HG03159 (cell line): Measurements from ENCODE around the gene DYNLL2.
"Not testable (repeated sequence)": the region's sequence is repeated elsewhere in the genome, so short reads cannot be mapped to it uniquely, and the experiment has no call there.

Experiments
- ATAC-seq: cut with Tn5 transposase; IDR thresholded peaks from one replicate; pipeline ENCODE4 v1.9.1; 2021; ENCODE audit warnings: mild to moderate bottlenecking, moderate library complexity; ENCODE audit not compliant: unreplicated experiment

DYNLL2 gene

DNA sequence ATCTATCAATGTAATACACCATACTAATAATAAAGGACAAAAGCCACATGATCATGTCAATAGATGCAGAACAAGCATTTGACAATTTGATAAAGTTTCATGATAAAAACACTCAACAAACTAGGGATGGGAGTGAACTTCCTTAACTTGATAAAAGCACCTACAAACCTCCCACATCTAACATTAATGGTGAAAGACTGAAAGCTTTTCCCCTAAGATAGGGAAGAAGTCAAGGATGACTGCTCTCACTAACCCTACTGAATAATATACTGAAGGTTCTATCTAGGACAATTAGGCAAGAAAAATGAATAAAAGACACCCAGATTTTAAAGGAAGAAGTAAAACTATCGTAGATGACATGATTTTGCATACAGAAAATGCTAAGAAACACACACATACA, 10.4 kb upstream of the DYNLL2 start:
- ATAC-seq, result no peak

DNA sequence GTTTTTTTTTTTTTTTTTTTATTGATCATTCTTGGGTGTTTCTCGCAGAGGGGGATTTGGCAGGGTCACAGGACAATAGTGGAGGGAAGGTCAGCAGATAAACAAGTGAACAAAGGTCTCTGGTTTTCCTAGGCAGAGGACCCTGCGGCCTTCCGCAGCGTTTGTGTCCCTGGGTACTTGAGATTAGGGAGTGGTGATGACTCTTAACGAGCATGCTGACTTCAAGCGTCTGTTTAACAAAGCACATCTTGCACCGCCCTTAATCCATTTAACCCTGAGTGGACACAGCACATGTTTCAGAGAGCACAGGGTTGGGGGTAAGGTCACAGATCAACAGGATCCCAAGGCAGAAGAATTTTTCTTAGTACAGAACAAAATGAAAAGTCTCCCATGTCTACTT, 10.0 kb upstream of the DYNLL2 start:
- not testable (repeated sequence) for ATAC-seq

DNA sequence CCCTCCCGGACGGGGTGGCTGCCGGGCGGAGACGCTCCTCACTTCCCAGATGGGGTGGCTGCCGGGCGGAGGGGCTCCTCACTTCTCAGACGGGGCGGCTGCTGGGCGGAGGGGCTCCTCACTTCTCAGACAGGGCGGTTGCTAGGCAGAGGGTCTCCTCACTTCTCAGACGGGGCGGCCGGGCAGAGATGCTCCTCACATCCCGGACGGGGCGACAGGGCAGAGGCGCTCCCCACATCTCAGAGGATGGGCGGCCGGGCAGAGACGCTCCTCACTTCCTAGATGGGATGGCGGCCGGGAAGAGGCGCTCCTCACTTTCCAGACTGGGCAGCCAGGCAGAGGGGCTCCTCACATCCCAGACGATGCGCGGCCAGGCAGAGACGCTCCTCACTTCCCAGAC, 8.8 kb upstream of the DYNLL2 start:
- ATAC-seq, result not testable (repeated sequence)

DNA sequence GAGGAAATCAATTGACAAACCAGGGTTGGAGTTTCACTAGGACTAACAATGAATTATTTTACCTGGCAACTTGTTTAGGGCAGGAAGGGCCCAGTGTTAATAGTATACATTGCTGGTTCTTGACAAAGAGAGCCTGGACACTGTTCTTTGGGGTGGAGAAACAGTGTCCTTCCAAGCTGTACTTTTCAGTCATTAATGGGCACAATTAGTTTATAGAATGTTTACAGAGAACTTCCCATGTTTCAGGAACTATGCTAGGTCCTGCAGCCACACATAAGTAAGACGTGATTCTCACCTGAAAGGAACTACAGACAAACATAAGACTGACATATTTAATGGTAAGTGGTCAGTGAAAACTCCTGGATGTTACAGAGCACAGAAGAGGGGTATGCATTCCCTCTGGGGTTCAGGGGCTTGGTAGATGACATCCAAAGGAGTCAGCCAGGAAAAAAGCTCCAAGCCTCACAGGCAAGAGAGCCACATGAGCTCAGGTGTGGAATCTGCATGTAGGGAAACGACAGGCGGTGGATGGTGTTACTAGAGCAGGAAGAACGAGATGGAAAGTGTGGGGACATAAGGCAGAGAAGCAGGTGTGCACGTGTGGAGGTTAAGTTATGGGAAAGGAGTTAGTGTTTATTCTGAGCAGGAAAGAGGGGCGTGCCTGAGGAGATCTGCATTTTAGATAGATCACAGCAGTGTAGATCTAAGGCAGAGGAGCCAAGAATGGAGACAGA, 3.8 kb upstream of the DYNLL2 start:
- no peak for ATAC-seq

DNA sequence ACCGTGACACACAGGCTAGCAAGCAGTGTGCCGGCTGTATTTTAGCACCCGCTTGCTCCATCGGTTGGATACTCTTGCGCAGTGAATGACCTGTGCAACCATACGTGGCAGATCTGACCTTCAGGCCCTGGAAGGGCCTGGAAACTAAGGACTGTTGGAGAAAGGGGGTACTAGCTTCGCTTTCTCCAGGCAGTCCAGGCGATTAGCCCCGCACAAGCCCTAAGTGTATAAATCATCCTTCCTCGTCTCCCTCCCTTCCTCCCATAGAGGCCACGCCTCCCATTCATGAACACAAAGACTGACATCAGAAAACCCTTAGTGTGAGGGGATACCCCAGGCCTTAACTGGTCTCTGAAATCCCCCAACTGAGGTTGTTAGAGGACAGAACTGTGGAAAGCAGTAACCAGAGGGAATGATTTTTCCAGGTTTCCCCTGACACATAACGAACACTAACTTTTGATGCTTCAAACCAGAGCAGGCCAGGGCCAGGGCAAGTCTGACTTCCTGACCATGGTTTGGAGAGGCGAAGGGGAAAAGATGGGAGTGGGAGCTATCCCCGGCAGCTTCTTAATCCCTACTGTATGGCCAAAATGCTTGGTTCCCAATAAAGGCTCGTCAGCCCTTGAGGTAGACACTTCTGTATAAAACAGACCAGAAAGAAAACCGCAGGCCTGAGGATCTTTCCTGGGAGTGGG, 1.4 kb upstream of the DYNLL2 start:
- ATAC-seq, result no peak

DNA sequence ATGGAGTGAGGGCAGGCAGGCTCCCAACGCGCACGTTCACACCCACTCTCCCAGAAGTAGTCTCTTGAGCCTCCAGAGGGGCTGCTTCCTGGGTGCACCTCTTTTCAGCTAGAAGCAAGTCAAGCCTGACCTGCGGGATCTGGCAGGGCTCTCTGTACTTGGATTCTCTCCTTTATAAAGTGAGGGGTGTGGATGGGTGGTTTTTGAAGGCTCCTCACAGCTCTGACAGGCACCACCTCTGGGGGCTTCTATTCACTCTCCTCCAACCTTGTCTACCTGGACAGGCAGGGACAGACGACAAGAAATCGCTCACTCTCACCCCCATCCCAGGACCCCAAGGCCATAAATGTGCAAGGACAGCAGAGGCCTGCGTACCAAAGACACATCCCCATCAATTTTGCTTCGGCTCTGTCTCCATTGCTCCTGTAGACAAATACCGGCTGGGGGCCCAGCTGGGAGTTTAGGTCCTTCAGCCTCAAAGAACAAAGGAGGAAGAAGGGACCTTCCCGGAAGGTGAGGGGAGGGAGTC, 814 bp upstream of the DYNLL2 start:
- no peak for ATAC-seq

DNA sequence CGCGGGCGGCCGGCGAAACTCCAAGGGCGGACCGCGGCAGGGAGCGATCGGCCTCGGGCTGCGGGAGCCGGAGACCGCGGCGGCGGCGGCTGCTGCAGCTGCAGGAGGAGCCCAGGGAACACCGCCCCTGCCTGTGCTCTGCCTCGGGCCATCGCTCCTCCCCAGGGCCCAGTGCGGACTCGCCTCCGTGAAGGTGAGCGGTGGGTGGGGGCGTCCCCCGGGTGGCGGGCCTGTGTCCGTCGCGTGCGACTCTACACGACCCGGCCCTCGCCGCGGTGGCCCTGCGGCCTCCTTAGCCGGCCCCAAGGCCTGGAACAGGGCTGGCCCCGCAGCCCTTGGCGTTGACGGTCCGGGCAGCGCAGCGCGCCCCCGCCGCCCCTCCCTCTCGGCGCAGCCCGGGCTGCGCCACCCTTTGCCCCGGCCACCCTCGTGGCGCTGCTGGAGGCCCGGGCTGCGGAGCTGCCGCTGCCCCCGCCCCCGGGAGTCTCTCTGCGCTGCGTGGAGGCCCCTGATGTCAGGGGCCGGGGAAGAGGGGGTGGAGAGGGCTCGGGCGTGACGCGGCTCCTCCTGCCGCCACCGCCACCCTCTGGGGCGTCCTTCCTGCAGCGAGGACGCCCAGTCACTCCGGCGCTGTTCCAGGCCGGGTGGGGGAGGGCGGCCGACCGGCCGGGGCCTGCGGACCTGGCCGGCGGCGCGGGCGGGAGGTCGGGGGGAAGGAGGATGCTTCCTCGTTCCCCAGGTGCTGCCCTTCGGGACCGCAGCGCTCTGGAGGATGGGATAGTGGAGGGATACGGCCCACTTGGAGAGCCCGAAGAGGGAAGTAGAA, 485 bp downstream of the DYNLL2 start:
- peak; percentile 39 for ATAC-seq

DNA sequence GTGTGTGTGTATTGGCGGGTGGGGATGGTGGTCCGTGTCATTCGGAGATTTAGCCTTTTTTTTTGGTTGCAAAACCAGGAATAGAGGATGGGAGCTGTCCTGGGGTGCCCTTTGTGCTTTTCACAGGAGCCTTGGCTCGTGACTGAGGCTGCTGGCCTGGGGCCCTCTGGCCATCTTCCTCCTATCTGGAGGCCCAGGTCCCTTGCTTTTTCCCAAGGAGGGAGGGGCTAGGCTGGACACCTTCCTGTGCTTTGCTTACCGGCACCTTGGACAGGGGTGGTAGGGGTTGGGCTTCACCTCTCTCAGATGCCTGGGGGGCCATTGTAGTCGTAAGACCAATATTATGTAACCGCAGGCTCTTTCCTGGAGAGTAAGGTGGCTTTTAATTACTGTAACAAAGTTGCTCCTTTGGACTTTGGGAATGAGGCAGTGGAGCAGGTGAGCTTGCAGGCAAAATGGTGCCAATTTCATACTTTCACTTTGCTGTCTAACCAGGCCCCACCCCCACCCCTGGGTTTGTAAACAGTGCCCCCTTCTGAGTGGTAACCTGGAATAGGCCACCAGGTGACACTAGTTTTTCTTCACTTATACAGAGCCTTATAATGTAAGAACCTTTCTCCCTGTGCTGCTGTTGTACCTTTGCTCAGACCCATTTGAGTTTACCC, 1.2 kb downstream of the DYNLL2 start:
- no peak for ATAC-seq

DNA sequence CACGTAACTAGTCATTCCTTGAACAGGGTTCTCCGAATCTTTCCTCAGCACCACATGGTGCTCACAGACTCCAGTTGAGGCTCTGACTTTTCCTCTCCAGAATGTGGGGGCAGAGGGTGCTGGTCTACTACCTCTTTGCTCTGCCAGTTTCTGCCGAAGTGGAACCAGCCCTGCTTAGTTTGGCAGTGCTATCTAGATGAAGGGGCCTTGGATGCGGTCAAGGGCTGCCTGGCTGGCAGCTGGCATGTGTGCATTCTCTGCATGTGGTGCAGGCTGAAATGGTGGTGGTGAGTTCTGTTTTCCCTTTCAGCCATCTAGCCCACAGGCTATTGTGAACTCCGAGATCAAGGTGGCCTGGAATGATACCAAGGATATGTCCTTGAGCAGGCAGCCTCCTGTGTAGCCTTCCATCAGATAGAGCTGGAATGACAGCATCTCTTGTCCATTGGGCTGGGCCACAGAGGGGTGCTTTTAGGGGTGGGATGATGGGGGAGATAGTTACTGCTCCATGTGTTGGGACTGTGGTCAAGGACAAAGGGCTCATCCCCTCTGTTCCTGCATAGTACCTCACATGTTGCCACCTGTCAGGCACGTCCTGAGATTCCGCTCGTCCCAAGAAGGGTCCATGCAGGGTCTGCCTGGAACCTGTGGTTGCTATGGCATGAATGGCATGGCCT, 2.0 kb downstream of the DYNLL2 start:
- ATAC-seq, result no peak

DNA sequence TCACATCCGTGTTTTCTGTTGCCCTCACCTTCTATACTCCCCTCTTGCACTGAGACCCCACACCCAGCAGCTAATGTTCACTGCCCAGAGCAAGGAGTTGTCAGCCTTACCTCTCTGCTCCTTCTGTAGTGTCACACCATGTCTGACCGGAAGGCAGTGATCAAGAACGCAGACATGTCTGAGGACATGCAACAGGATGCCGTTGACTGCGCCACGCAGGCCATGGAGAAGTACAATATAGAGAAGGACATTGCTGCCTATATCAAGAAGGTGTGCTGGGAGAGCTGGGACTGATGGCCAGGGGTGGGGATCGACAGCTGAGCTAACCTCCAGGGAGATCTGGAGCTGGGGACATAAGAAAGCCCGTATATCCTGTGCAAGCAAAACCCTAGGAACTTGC, 3.7 kb downstream of the DYNLL2 start:
- no peak for ATAC-seq

DNA sequence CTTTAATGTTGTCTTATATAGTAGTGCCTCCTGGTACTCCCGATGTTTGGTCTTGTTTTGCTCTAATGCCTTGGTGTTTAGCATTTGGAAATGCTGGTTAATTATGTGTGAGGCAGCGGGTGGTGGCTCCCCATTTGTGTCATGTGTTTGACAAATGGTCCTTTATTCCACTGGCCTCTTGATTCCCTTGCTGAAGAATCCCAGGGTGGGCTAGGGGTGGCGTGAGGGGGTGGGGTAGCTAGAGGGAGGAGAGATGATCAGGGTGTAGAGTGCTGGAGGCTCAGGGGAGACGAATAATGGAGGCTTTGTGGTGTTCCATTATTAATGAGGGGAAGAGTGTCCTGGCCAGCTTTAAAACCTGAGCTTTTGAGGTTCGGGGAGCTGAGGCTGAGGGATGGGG, 5.4 kb downstream of the DYNLL2 start:
- no peak for ATAC-seq

DNA sequence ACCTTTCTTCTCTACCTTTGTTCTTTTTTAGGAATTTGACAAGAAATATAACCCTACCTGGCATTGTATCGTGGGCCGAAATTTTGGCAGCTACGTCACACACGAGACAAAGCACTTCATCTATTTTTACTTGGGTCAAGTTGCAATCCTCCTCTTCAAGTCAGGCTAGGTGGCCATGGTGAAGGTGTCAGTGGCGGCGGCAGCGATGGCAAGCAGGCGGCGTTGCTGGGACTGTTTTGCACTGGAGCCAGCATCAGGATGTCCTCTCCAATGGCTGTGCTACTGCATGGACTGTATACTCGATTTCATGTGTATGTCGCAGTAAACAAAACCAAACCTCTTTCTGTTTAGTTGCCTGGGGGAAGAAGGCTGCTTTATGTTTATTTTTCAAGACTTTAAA, 5.9 kb downstream of the DYNLL2 start:
- ATAC-seq, result no peak

DNA sequence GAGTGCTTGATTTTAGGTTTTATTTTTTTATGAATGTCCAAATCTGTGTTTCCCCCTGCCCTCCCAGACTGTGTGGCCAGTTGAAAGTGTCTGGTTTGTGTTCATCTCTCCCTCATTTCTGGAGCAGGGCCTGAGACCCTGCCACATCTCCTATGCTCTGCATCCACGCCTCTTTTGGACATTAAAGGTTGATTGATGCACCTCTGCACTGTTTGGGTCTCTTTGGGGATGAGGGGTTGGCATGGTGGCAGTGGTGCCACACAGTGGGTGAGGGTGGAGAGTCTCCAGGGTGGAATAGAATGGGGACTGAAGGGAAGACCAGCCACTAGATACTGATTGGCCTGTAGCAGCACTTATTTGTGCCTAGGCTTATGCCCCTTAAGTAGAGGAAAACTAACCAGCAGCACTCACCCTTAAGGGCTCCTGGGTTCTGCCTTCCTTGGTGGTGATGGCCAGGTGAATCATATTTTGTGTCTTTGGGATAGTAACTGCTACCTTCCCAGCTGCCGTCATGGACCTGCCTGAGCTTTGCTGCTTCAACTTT, 7.9 kb downstream of the DYNLL2 start:
- ATAC-seq, result no peak

DNA sequence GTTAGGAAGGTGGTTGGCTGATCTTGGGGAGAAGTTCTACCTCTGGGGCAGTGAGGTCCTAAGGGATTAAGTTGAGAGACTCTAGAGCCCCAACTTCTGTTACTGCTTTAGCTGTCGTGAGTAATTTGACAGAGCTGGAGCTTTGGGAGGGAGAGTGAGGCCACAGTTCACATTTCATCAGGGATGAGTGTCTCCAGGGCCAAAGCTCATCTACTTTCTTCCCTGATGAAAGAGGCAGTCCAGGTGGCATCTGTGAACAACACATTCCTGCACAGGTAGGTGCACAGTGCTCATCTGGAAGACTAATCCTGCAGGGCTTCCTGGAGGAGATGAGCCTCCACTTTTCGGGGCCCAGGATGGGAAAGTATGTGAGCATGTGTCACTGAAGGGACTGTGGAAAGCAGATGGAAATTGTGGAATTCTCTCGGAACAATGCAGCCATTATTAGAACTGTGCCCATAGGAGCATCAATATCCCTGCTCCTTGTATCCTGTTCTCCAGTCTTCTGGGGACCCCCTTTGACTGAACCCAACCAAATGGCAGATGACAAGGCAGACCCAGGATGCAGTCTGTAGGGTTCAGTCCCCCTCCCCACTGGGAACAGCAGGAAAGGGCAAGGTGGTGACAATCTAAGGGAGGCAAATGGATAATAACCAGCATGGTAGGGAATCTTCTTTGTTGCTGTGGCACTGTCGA, 9.0 kb downstream of the DYNLL2 start:
- ATAC-seq, result no peak

DNA sequence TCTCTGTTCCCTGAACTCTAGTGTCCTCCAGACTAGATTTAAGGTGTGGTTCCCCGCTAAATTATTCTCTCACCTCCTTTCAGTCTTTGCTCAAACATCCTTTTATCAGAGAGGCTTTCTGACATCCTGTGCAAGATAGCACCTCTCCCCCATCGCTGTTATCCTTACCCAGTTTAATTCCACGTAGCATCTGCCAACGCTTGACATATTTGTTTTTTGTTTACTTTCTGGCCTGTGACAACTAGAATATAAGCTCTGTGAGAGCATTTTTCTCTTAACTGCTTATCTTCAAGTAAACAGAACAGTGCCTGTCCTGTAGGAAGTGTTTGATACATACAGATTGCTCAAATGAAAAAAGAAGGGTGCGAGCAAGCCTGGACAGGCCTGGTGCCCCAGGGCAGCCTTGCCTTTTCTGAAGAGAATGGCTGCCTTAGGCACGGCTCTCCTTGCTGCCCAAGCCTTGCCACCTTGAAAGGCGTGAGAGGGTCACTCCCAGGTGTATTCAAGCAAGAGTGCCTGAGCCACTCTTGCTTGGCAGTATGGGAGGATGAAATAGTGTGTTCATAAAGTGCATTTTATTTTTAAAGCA, 9.7 kb downstream of the DYNLL2 start:
- no peak for ATAC-seq

DNA sequence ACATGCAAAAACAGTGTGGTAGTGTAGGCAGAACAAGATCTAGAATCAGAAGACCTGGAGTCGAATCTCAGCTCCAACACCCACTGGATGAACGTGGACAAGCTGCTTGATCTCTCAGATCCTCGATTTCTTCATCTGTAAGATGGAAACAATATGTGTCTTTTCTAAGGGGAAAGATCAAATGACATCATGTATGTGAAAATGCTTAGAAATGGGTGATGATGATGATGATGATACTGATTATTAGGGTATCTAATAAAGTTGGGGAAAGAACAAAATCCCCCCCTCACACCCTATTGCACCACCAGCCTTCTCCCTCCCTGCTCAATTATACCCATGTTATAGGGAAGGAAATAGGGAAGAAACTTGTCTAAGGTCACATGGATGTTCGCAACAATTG, 10.9 kb downstream of the DYNLL2 start:
- ATAC-seq, result no peak

DNA sequence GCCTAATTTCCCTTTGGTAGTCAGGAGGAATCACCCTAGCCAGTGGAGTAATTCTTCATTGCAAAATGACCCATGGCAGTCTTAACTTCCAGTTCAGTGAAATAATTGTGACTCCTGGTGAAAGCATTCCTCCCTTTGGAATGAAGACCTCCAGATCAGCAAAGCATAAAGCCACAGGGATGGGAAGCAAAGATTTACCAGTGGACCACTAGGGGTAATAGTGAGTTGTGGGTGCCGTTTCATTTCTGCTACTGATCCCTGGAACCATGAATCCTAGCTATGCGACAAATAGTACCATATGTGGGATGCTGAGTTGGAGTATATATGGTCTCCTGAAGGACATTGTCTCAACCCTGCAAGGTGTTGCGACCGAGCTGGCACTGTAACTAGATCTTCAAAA, 13.7 kb downstream of the DYNLL2 start:
- no peak for ATAC-seq

DNA sequence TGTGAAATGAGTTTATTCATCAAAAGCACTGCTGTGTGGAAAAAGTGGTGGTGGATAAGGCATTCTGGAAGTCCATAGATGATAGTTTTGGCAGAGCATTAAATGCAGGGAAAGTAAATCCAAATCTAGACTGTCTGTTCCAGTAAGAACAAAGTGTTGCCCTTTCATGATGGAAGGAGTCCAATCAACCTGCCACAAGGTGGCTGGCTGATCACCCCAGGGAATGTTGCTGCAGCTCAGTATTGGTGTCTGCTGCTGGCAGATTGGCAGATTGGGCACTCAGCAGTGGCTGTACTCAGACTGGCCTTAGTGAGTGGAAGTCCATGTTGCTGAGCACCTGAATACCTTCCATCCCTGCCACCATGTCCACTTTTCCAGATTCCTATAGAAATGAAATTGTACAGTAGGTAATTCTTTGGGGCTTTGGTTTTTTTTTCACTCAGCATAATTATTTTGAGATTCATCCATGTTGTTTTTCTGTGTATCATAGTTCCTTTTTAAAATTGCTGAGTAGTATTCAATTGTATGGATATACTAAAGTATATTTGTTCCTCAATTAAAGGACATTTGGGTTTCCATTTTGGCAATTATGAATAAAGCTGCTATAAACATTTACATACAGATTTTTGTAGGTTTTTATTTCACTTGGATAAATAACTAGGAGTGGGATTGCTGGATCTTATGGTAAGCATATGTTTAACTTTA, 14.3 kb downstream of the DYNLL2 start:
- ATAC-seq, result no peak

DNA sequence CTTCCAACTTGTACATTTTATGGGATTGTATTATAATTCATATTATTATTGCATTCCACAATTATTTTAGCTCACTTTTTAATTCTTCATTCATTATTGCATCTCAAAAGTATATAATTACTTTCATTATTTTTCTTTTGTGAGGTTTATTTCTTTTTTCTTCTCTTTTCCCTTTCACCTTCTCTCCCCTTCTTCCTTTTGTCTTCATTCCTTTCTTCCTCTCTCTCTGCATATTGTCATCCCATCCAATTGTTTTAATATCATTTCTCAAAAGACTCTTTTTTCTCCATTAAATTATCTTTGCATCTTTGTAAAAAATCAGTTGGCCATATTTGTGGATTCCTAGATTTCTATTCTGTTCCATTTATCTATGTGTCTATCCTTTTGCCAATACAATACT, 17.3 kb downstream of the DYNLL2 start:
- no peak for ATAC-seq
